Cardiac muscle cell (in vitro differentiated cells and primary cell): ENCODE results near the gene NAP1L1. TPM values are rescaled to one million over a fixed set of nuclear protein-coding genes. Genes with fewer than 3 reads are reported as not detected.

ENCODE experiments used
- DNase-seq, 2 donors: peaks; one replicate each; pipeline versions ENCODE4 v3.0.0 to v3.0.0-alpha.2; 2010 to 2017; ENCODE audit warnings: low read depth in 1 of 2, low spot score in 1 of 2
- H3K27ac ChIP-seq: fragments of 200-600 bp; sonication (generic); 2 replicates; pipeline ENCODE4 v1.5.1; 2016
- H3K27me3 ChIP-seq: fragments of 200-600 bp; sonication (generic); 2 replicates; pipeline ENCODE4 v1.6.0; 2016; ENCODE audit warnings: control low read depth
- H3K36me3 ChIP-seq: fragments of 200-600 bp; sonication (generic); 2 replicates; pipeline ENCODE4 v1.5.1; 2016; ENCODE audit warnings: control low read depth
- H3K4me1 ChIP-seq: fragments of 200-600 bp; sonication (generic); 2 replicates; pipeline ENCODE4 v1.8.1; 2017; ENCODE audit warnings: low read depth, mild to moderate bottlenecking, mixed run types
- H3K4me3 ChIP-seq: fragments of 200-600 bp; sonication (generic); 2 replicates; pipeline ENCODE4 v1.5.1; 2016; ENCODE audit warnings: mild to moderate bottlenecking
- H3K9me3 ChIP-seq: fragments of 200-600 bp; sonication (generic); 2 replicates; pipeline ENCODE4 v1.5.1; 2017; ENCODE audit warnings: low read depth, mild to moderate bottlenecking, control low read depth
- CTCF ChIP-seq: IDR thresholded peaks from 2 replicates; pipeline ENCODE4 v1.5.1; 2012; ENCODE audit warnings: low read depth, mild to moderate bottlenecking, low read length
- polyA plus RNA-seq: library from polyadenylated mRNA; unstranded; fragments of >200 nt; fragmentation: Nextera tagmentation; extraction: Ambion mirVana; gene quantifications from 2 replicates; pipeline ENCODE4 v1.2.1, GENCODE V29; 2016
- total RNA-seq: library from RNA; depleted of rRNA; stranded (reverse); fragments of >200 nt; gene quantifications from 2 replicates; pipeline ENCODE4 v1.2.3, GENCODE V29; 2016

The NAP1L1 gene
- total RNA-seq = 359 and 671 TPM in 2 replicates
- 214 and 271 TPM in 2 replicates for polyA plus RNA-seq

GRCh38 chr12:76083904-76084862 is at the start of gene NAP1L1:
Gene NAP1L1 (minus strand): TSS chr12:76084685. CDS start chr12:76074219, 10,466 bp downstream.
- TF ChIP-seq CTCF = no peak
- Histone ChIP-seq H3K9me3 (no peaks in the 10 kb centered on the region), H3K36me3 (no peaks in the 10 kb centered on the region), H3K4me1 (peaks cover 38% of the 10 kb centered on the region), H3K27ac (peak within 1 kb of the TSS; percentile 97), H3K4me3 (peak within 1 kb of the TSS; percentile 92), H3K27me3 (no peaks in the 10 kb centered on the region)
- DNase-seq = peak; percentile 99

- Histone ChIP-seq H3K9me3 (no peaks in the 10 kb centered on the region), H3K27me3 (no peaks in the 10 kb centered on the region), H3K27ac (no peak overlapping the region), H3K4me1 (no peaks in the 10 kb centered on the region), H3K4me3 (no peak overlapping the region), H3K36me3 (no peaks in the 10 kb centered on the region)
- DNase-seq = no peak
- no peak for TF ChIP-seq CTCF
Measured at GRCh38 chr12:76127588-76127987, 43.1 kb upstream of the NAP1L1 start.

GRCh38 chr12:76124456-76124855 is 40.0 kb upstream of the NAP1L1 start:
- Histone ChIP-seq H3K4me3 (no peak overlapping the region), H3K4me1 (no peaks in the 10 kb centered on the region), H3K36me3 (no peaks in the 10 kb centered on the region), H3K27me3 (no peaks in the 10 kb centered on the region), H3K27ac (no peak overlapping the region), H3K9me3 (no peaks in the 10 kb centered on the region)
- no peak for TF ChIP-seq CTCF
- no peak for DNase-seq

GRCh38 chr12:76123259-76124212 is 39.1 kb upstream of the NAP1L1 start:
- Histone ChIP-seq H3K36me3 (no peaks in the 10 kb centered on the region), H3K4me3 (no peak overlapping the region), H3K4me1 (no peaks in the 10 kb centered on the region), H3K9me3 (no peaks in the 10 kb centered on the region), H3K27me3 (no peaks in the 10 kb centered on the region), H3K27ac (no peak overlapping the region)
- peak in 1 of 2 donors; percentile 42 for DNase-seq
- TF ChIP-seq CTCF = no peak

- Histone ChIP-seq H3K27me3 (no peaks in the 10 kb centered on the region), H3K27ac (no peak overlapping the region), H3K4me1 (no peaks in the 10 kb centered on the region), H3K36me3 (no peaks in the 10 kb centered on the region), H3K9me3 (no peaks in the 10 kb centered on the region), H3K4me3 (no peak overlapping the region)
- DNase-seq = no peak
- TF ChIP-seq CTCF = no peak
Measured at GRCh38 chr12:76119887-76120286, 35.4 kb upstream of the NAP1L1 start.
